Measurements from ENCODE around the gene HTR4.
"Not testable (repeated sequence)": the region's sequence is repeated elsewhere in the genome, so short reads cannot be mapped to it uniquely, and the experiment has no call there.

The HTR4 gene

GRCh38 chr5:148471379-148471778 lies 182.9 kb downstream of the HTR4 start:
- no peak for TF ChIP-seq CTCF (IDR thresholded peaks at IDR 0.05; ENCODE audit: insufficient read depth, missing control alignments)
- FAIRE-seq (no peak), DNase-seq (ENCODE audit: insufficient read length, low spot score) (no peak)

- FAIRE-seq (no peak), DNase-seq (ENCODE audit: insufficient read length, low spot score) (no peak)
Measured at GRCh38 chr5:148469501-148469935, 184.8 kb downstream of the HTR4 start.

GRCh38 chr5:148468746-148469145 lies 185.6 kb downstream of the HTR4 start:
- FAIRE-seq; DNase-seq (ENCODE audit: insufficient read length, low spot score): not testable (repeated sequence)

More at GRCh38 chr5:148469501-148469935, 184.8 kb downstream of the HTR4 start:
- no peak for TF ChIP-seq CTCF (IDR thresholded peaks at IDR 0.05; ENCODE audit: insufficient read depth, missing control alignments)

GRCh38 chr5:148467958-148468357 lies 186.4 kb downstream of the HTR4 start:
- DNase-seq (ENCODE audit: insufficient read length, low spot score) (no peak), FAIRE-seq (no peak)
- no peak for TF ChIP-seq CTCF (IDR thresholded peaks at IDR 0.05; ENCODE audit: insufficient read depth, missing control alignments)

GRCh38 chr5:148466236-148466580 lies 188.1 kb downstream of the HTR4 start:
- no peak for TF ChIP-seq CTCF (IDR thresholded peaks at IDR 0.05; ENCODE audit: insufficient read depth, missing control alignments)
- FAIRE-seq (no peak), DNase-seq (ENCODE audit: insufficient read length, low spot score) (no peak)

- TF ChIP-seq CTCF (IDR thresholded peaks at IDR 0.05; ENCODE audit: insufficient read depth, missing control alignments), result no peak
- DNase-seq (ENCODE audit: insufficient read length, low spot score) (no peak), FAIRE-seq (no peak)
Measured at GRCh38 chr5:148465381-148466235, 188.7 kb downstream of the HTR4 start.

- no peak for TF ChIP-seq CTCF (IDR thresholded peaks at IDR 0.05; ENCODE audit: insufficient read depth, missing control alignments)
- FAIRE-seq (no peak), DNase-seq (ENCODE audit: insufficient read length, low spot score) (no peak)
Measured at GRCh38 chr5:148459669-148460068, 194.7 kb downstream of the HTR4 start.
